Vagina (tissue), 2 donors: ENCODE data around the gene ACMSD. TPM values are rescaled to one million over a fixed set of nuclear protein-coding genes. Genes with fewer than 3 reads are reported as not detected.

Experiments
- DNase-seq, 2 donors: peaks; one replicate each; pipeline ENCODE4 v3.0.0-alpha.2; 2017; ENCODE audit errors: extremely low spot score in 2 of 2
- H3K27ac ChIP-seq: fragments of 200-600 bp; sonication (generic); one replicate; pipeline ENCODE4 v1.5.1; 2019
- H3K27me3 ChIP-seq: fragments of 200-600 bp; sonication (generic); one replicate; pipeline ENCODE4 v1.5.1; 2019
- H3K36me3 ChIP-seq, 2 donors: fragments of 200-600 bp; sonication (generic); one replicate each; pipeline ENCODE4 v1.5.1; 2017 to 2019
- H3K4me1 ChIP-seq: fragments of 200-600 bp; sonication (generic); one replicate; pipeline ENCODE4 v1.5.1; 2019
- H3K4me3 ChIP-seq, 2 donors: fragments of 200-600 bp; sonication (generic); 1 replicate in 1 of 2; 2 replicates in 1 of 2; pipeline ENCODE4 v1.5.1; 2016 to 2019
- H3K9me3 ChIP-seq: fragments of 200-600 bp; sonication (generic); one replicate; pipeline ENCODE4 v1.5.1; 2019
- CTCF ChIP-seq, 3 experiments: fragments of 450-650 bp in 2 of 3; fragments of 200-600 bp in 1 of 3; sonication (generic) in 1 of 3; IDR thresholded peaks; one replicate each; pipeline ENCODE4 v1.5.1; 2017 to 2019; ENCODE audit warnings: antibody characterized with exemption in 3 of 3, mild to moderate bottlenecking in 2 of 3, moderate library complexity in 2 of 3
- POLR2A ChIP-seq, 2 donors: fragments of 450-650 bp; IDR thresholded peaks; one replicate each; pipeline ENCODE4 v1.6.1; 2017; ENCODE audit warnings: antibody characterized with exemption in 2 of 2, mild to moderate bottlenecking in 2 of 2, moderate library complexity in 2 of 2
- POLR2AphosphoS5 ChIP-seq, 2 donors: sonication (generic); formaldehyde crosslinking; IDR thresholded peaks; one replicate each; pipeline ENCODE4 v1.9.0; 2017; ENCODE audit warnings: antibody characterized with exemption in 2 of 2, mild to moderate bottlenecking in 2 of 2, low read depth in 1 of 2; ENCODE audit not compliant: insufficient read depth in 1 of 2
- intact Hi-C: fragments of 100-400 bp; cut with DNase I; formaldehyde crosslinking; loops from one replicate; pipeline ENCODE4 v1.15.1; 2023
- total RNA-seq: library from RNA; depleted of rRNA; stranded (reverse); fragments of >200 nt; gene quantifications from one replicate; pipeline ENCODE4 v1.2.3, GENCODE V29; 2016

ACMSD gene
- total RNA-seq, 1 donor from 2014 or later, result not detected

GRCh38 chr2:134866498-134867099 is 28.2 kb downstream of the ACMSD start:
- Histone ChIP-seq H3K27me3 (no peaks in the 10 kb centered on the region), H3K4me3 (no peak overlapping the region), H3K27ac (no peak overlapping the region), H3K36me3 (no peaks in the 10 kb centered on the region), H3K9me3 (no peaks in the 10 kb centered on the region), H3K4me1 (no peaks in the 10 kb centered on the region)
- intact Hi-C loops, result no loop called here
- TF ChIP-seq POLR2A (IDR thresholded peaks at IDR 0.05) (no peak), CTCF (IDR thresholded peaks at IDR 0.05) (no peak), POLR2AphosphoS5 (IDR thresholded peaks at IDR 0.05; ENCODE audit: insufficient read depth in 1 of 2, low read depth in 1 of 2) (no peak)
- no peak for DNase-seq

- Histone ChIP-seq H3K27me3 (no peaks in the 10 kb centered on the region), H3K4me3 (no peak overlapping the region), H3K27ac (no peak overlapping the region), H3K9me3 (no peaks in the 10 kb centered on the region), H3K36me3 (no peaks in the 10 kb centered on the region), H3K4me1 (no peaks in the 10 kb centered on the region)
- no peak for DNase-seq
- intact Hi-C loops, result no loop called here
- TF ChIP-seq POLR2A (IDR thresholded peaks at IDR 0.05), result no peak
- no peak for TF ChIP-seq CTCF (IDR thresholded peaks at IDR 0.05)
- TF ChIP-seq POLR2AphosphoS5 (IDR thresholded peaks at IDR 0.05; ENCODE audit: insufficient read depth in 1 of 2, low read depth in 1 of 2), result no peak
Observed at GRCh38 chr2:134869946-134870736, 31.7 kb downstream of the ACMSD start.

- no peaks in the 10 kb centered on the region for H3K27me3 ChIP-seq
- no peaks in the 10 kb centered on the region for H3K36me3 ChIP-seq
- H3K27ac ChIP-seq, result no peak overlapping the region
- H3K9me3 ChIP-seq, result no peaks in the 10 kb centered on the region
- TF ChIP-seq POLR2AphosphoS5 (IDR thresholded peaks at IDR 0.05; ENCODE audit: insufficient read depth in 1 of 2, low read depth in 1 of 2) (no peak), CTCF (IDR thresholded peaks at IDR 0.05) (no peak), POLR2A (IDR thresholded peaks at IDR 0.05) (no peak)
- no peaks in the 10 kb centered on the region for H3K4me1 ChIP-seq
- intact Hi-C loops, result no loop called here
- no peak overlapping the region for H3K4me3 ChIP-seq
- no peak for DNase-seq
Observed at GRCh38 chr2:134873152-134873551, 34.7 kb downstream of the ACMSD start.

GRCh38 chr2:134875309-134875708 is 36.9 kb downstream of the ACMSD start:
- no peak for DNase-seq
- Histone ChIP-seq H3K4me3 (no peak overlapping the region), H3K36me3 (no peaks in the 10 kb centered on the region), H3K4me1 (no peaks in the 10 kb centered on the region), H3K27me3 (no peaks in the 10 kb centered on the region), H3K27ac (no peak overlapping the region), H3K9me3 (no peaks in the 10 kb centered on the region)
- TF ChIP-seq POLR2A (IDR thresholded peaks at IDR 0.05) (no peak), POLR2AphosphoS5 (IDR thresholded peaks at IDR 0.05; ENCODE audit: insufficient read depth in 1 of 2, low read depth in 1 of 2) (no peak), CTCF (IDR thresholded peaks at IDR 0.05) (no peak)
- intact Hi-C loops, result no loop called here

- Histone ChIP-seq H3K4me3 (no peak overlapping the region), H3K36me3 (no peaks in the 10 kb centered on the region), H3K27me3 (no peaks in the 10 kb centered on the region), H3K9me3 (no peaks in the 10 kb centered on the region), H3K4me1 (no peaks in the 10 kb centered on the region), H3K27ac (no peak overlapping the region)
- TF ChIP-seq CTCF (IDR thresholded peaks at IDR 0.05), result no peak
- no peak for TF ChIP-seq POLR2AphosphoS5 (IDR thresholded peaks at IDR 0.05; ENCODE audit: insufficient read depth in 1 of 2, low read depth in 1 of 2)
- TF ChIP-seq POLR2A (IDR thresholded peaks at IDR 0.05), result no peak
- intact Hi-C loops, result no loop called here
- DNase-seq, result no peak
Observed at GRCh38 chr2:134882773-134883172, 44.4 kb downstream of the ACMSD start.
